Ascending aorta (tissue), 2 donors: Measurements from ENCODE around the gene NAV2. TPM values are rescaled to one million over a fixed set of nuclear protein-coding genes. Genes with fewer than 3 reads are reported as not detected.
A peak's percentile ranks its signal among the peaks of the same experiment; 100 is the strongest.

Source experiments
- DNase-seq, 2 donors: peaks; one replicate each; pipeline ENCODE4 v3.0.0-alpha.2; 2019; ENCODE audit warnings: low spot score in 2 of 2
- H3K27ac ChIP-seq, 2 donors: fragments of 200-600 bp; sonication (generic); one replicate each; pipeline ENCODE4 v1.5.1; 2016 to 2017; ENCODE audit warnings: mild to moderate bottlenecking in 1 of 2
- H3K27me3 ChIP-seq: fragments of 200-600 bp; sonication (generic); one replicate; pipeline ENCODE4 v1.5.1; 2017
- H3K36me3 ChIP-seq, 2 donors: fragments of 200-600 bp; sonication (generic); one replicate each; pipeline ENCODE4 v1.5.1; 2016
- H3K4me1 ChIP-seq, 2 donors: fragments of 200-600 bp; sonication (generic); one replicate each; pipeline ENCODE4 v1.5.1; 2016 to 2017; ENCODE audit warnings: mild to moderate bottlenecking in 1 of 2
- H3K4me3 ChIP-seq, 2 donors: fragments of 200-600 bp; sonication (generic); one replicate each; pipeline ENCODE4 v1.5.1; 2016 to 2017; ENCODE audit warnings: mild to moderate bottlenecking in 1 of 2
- H3K9me3 ChIP-seq, 2 donors: fragments of 200-600 bp; sonication (generic); one replicate each; pipeline ENCODE4 v1.5.1; 2016
- intact Hi-C: fragments of 100-400 bp; cut with DNase I; formaldehyde crosslinking; loops from one replicate; pipeline ENCODE4 v1.15.1; 2023
- total RNA-seq: library from RNA; depleted of rRNA; stranded (reverse); fragments of >200 nt; gene quantifications from one replicate; pipeline ENCODE4 v1.1.0, GENCODE V29; 2016
- TF ChIP-seq, protein P1 (sequence below), 3 experiments: fragments of 200-600 bp in 2 of 3; fragments of 450-650 bp in 1 of 3; sonication (generic) in 2 of 3; IDR thresholded peaks; one replicate each; pipeline ENCODE4 v1.5.1; 2016 to 2019; ENCODE audit warnings: antibody characterized with exemption in 3 of 3, mild to moderate bottlenecking in 1 of 3, moderate library complexity in 1 of 3

NAV2 gene
- total RNA-seq, 1 donor from 2014 or later: 62.6 TPM

DNA sequence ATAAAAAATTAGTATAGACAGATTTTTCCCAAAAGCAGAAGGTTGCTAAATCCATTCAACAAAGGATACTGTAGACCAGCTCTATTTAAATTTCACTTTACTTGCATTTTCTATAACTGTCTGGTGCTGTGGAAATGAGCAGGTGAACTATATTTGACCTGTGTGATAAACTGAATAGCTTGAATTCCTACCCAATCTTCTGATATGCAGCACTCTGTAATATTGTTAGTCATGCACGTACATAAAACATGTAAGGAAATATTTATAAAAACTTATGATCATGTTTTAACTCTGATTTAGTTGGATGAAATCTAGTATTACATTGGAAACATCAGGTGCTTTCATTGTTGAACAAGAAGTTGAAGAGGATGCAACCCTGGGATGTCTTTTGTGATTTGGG, 234.0 kb downstream of the NAV2 start:
- no peaks in the 10 kb centered on the region for H3K9me3 ChIP-seq
- TF ChIP-seq, protein P1, sequence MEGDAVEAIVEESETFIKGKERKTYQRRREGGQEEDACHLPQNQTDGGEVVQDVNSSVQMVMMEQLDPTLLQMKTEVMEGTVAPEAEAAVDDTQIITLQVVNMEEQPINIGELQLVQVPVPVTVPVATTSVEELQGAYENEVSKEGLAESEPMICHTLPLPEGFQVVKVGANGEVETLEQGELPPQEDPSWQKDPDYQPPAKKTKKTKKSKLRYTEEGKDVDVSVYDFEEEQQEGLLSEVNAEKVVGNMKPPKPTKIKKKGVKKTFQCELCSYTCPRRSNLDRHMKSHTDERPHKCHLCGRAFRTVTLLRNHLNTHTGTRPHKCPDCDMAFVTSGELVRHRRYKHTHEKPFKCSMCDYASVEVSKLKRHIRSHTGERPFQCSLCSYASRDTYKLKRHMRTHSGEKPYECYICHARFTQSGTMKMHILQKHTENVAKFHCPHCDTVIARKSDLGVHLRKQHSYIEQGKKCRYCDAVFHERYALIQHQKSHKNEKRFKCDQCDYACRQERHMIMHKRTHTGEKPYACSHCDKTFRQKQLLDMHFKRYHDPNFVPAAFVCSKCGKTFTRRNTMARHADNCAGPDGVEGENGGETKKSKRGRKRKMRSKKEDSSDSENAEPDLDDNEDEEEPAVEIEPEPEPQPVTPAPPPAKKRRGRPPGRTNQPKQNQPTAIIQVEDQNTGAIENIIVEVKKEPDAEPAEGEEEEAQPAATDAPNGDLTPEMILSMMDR (IDR thresholded peaks at IDR 0.05): no peak
- intact Hi-C loops: no loop called here
- H3K4me3 ChIP-seq: no peak overlapping the region
- no peaks in the 10 kb centered on the region for H3K27me3 ChIP-seq
- no peak for DNase-seq
- peaks cover 52 to 76% of the 10 kb centered on the region in 2 donors for H3K36me3 ChIP-seq
- H3K27ac ChIP-seq: no peak overlapping the region
- H3K4me1 ChIP-seq: peaks cover 1 to 6% of the 10 kb centered on the region in 2 donors

DNA sequence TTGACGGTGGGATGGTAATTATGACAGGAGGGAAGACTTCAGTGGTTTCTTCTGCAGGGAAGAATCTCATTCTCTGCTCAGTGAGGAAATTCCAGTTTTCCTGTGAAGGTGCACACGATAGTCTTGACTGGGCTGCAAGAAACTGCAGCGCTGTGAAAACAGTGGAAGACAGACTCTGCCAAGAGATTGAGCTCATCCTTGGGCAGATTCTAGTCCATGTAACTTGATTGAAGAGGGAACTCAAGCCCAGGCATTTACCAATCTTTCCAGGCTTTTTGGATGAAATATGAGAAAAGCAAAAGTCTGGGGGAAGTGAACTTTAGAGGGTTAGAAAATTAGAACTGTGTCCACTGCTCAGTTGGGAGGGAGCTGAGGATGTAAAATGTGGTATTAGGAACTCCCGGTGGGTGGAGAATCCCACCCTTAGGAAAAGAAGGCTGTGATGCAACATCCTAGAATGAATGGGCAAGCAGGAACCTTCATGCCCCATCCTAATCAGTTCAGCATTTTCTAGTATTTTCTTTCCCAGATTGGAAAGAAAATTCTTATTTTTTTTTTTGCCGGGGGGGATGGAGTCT, 235.0 kb downstream of the NAV2 start:
- peak overlapping the region in 1 of 2 donors; percentile 14 for H3K27ac ChIP-seq
- DNase-seq: no peak

DNA sequence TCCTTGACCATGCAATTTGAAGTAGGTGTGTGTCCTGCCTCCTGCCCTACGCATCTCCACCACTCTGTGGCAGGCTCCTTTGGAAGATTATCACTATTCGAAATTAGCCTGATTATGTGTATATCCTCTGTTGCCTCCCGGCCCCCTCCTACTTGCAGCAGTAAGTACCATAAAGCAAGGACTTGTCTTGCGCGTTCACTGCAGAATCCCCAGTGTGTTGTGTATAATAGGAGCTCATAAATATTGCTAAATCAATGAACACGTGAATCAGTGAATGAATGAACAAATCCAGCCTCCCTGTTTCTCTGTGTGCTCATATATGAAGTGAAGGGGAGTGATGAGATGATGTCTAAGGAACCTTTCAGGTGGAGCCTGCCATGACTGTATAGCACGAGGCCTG, 237.0 kb downstream of the NAV2 start:
- Histone ChIP-seq H3K27ac (no peak overlapping the region), H3K9me3 (no peaks in the 10 kb centered on the region), H3K36me3 (peaks cover 45 to 64% of the 10 kb centered on the region in 2 donors), H3K27me3 (no peaks in the 10 kb centered on the region), H3K4me1 (peaks cover 14 to 30% of the 10 kb centered on the region in 2 donors), H3K4me3 (no peak overlapping the region)
- TF ChIP-seq, protein P1 (IDR thresholded peaks at IDR 0.05): no peak
- intact Hi-C loops: loop anchor here (2.0 to 5.0 kb wide), 2 partner anchors 163 to 183 kb away; no protein-coding TSS in a partner anchor
- DNase-seq: no peak

More for the DNA sequence above, 235.0 kb downstream of the NAV2 start:
- intact Hi-C loops: no loop called here
- Histone ChIP-seq H3K36me3 (peaks cover 46 to 71% of the 10 kb centered on the region in 2 donors), H3K27me3 (no peaks in the 10 kb centered on the region), H3K4me3 (no peak overlapping the region), H3K9me3 (no peaks in the 10 kb centered on the region), H3K4me1 (peaks cover 9 to 16% of the 10 kb centered on the region in 2 donors)
- TF ChIP-seq, protein P1 (IDR thresholded peaks at IDR 0.05): no peak

DNA sequence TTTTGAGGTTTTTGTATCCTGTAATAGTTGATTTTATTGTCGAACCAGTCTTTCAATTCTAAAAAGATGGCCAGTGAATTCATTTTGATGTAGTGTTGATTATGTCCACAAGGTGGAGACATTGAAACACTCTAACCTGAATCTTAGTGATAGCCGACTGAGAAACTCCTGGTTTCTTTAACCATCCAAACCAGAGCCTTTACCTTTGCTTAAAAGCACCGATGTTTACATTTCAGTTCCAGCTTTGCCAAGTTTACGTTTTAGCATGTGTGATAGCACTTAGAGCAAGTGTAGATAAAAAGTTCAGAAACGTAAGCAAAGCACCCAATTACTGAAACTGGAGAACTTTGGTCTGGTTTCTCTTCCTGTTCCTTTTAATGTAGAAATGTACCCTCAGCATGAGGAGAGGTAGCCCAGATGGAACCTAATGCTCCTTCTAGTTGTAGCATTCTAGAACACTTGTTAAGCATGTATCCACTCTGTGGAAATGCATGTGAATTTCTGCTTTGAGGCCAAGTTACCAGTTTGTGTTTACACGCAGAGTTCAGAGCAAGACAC, 239.0 kb downstream of the NAV2 start:
- intact Hi-C loops: loop anchor here (2.0 to 5.0 kb wide), 2 partner anchors 161 to 181 kb away; no protein-coding TSS in a partner anchor
- H3K27me3 ChIP-seq: no peaks in the 10 kb centered on the region
- H3K27ac ChIP-seq: peak overlapping the region in 1 of 2 donors; percentile 67
- H3K4me1 ChIP-seq: peaks cover 14 to 42% of the 10 kb centered on the region in 2 donors
- TF ChIP-seq, protein P1 (IDR thresholded peaks at IDR 0.05): peak; percentile 56 to 65 (median 62)
- peaks cover 32 to 48% of the 10 kb centered on the region in 2 donors for H3K36me3 ChIP-seq
- no peak for DNase-seq
- H3K4me3 ChIP-seq: peak overlapping the region in 1 of 2 donors; percentile 7
- no peaks in the 10 kb centered on the region for H3K9me3 ChIP-seq

DNA sequence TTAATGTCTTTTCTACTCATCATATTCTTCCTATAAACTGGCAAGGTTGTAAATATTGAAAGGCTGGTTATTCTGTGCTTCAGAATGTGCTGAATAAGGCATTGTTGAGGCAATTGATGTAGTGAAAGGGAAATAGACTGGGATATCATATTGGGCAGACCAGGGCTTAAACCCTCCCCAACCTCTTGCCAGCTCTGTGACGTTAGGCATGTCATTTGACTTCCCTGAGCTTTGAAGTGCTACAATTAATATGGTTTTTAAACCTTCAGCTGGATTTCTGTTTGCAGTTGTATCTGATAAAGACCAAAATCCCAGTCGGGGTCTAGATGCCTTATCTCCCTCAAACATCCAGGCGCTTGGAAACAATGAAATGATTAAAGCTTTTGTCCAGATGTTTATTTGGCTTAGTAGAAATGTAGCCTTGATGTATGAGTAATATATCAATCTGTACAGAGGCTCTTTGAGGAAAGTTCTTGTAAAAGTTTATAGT, 239.5 kb downstream of the NAV2 start:
- TF ChIP-seq, protein P1 (IDR thresholded peaks at IDR 0.05): no peak
- no peak for DNase-seq
- Histone ChIP-seq H3K27ac (peak overlapping the region in 1 of 2 donors; percentile 67), H3K4me1 (peaks cover 14 to 45% of the 10 kb centered on the region in 2 donors), H3K9me3 (no peaks in the 10 kb centered on the region), H3K27me3 (no peaks in the 10 kb centered on the region), H3K36me3 (peaks cover 30 to 43% of the 10 kb centered on the region in 2 donors), H3K4me3 (peak overlapping the region in 1 of 2 donors; percentile 7)
- intact Hi-C loops: loop anchor here (5.0 kb wide), 1 partner anchor 160 kb away; no protein-coding TSS in a partner anchor
